Measurements from ENCODE around the gene SLC35E3. TPM values are rescaled to one million over a fixed set of nuclear protein-coding genes. Genes with fewer than 3 reads are reported as not detected.
"Not testable (repeated sequence)": the region's sequence is repeated elsewhere in the genome, so short reads cannot be mapped to it uniquely, and the experiment has no call there.

The SLC35E3 gene
- total RNA-seq, 1 donor from 2014 or later, result 2.0 TPM

DNA sequence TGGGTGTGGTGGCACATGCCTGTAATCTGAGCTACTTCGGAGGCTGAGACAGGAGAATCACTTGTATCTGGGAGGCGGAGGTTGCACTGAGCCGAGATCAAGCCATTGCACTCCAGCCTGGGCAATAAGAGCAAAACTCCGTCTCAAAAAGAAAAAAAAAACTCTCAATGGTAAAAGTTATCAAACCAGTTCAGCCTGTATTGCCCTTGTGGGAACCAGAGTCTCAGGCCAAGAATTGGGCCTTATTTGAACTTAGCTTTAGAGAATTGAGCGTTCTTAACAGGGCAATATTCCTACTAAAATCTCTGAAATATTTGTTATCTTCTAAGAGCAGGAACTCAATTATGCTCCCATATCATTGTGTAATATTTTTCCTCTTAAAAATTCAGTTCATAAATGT, 54.3 kb downstream of the SLC35E3 start:
- Histone ChIP-seq H3K4me1 (no peaks in the 10 kb centered on the region), H3K27ac (no peak overlapping the region), H3K4me3 (no peak overlapping the region), H3K27me3 (no peaks in the 10 kb centered on the region), H3K9me3 (no peaks in the 10 kb centered on the region), H3K36me3 (no peaks in the 10 kb centered on the region)
- no peak for TF ChIP-seq CTCF (IDR thresholded peaks at IDR 0.05)
- intact Hi-C loops (cut with DNase I), result loop anchor here (10.0 kb wide), 1 partner anchor 1535 kb away; the partner anchor contains the start of gene CAND1
- DNase-seq (ENCODE audit: low spot score in 2 of 2), result no peak

- H3K4me1 ChIP-seq; DNase-seq (ENCODE audit: low spot score in 2 of 2); H3K27ac ChIP-seq; H3K27me3 ChIP-seq; H3K9me3 ChIP-seq; H3K36me3 ChIP-seq; H3K4me3 ChIP-seq: not testable (repeated sequence)
- intact Hi-C loops (cut with DNase I), result loop anchor here (10.0 kb wide), 1 partner anchor 1536 kb away; the partner anchor contains the start of gene CAND1
These were observed 55.1 kb downstream of the SLC35E3 start for GRCh38 chr12:68801124-68801523.

GRCh38 chr12:68802372-68802745, 56.4 kb downstream of the SLC35E3 start:
- H3K9me3 ChIP-seq; H3K27ac ChIP-seq; H3K4me1 ChIP-seq; DNase-seq (ENCODE audit: low spot score in 2 of 2); H3K4me3 ChIP-seq; H3K27me3 ChIP-seq; H3K36me3 ChIP-seq: not testable (repeated sequence)
- intact Hi-C loops (cut with DNase I), result loop anchor here (10.0 kb wide), 1 partner anchor 1538 kb away; the partner anchor contains the start of gene CAND1

DNA sequence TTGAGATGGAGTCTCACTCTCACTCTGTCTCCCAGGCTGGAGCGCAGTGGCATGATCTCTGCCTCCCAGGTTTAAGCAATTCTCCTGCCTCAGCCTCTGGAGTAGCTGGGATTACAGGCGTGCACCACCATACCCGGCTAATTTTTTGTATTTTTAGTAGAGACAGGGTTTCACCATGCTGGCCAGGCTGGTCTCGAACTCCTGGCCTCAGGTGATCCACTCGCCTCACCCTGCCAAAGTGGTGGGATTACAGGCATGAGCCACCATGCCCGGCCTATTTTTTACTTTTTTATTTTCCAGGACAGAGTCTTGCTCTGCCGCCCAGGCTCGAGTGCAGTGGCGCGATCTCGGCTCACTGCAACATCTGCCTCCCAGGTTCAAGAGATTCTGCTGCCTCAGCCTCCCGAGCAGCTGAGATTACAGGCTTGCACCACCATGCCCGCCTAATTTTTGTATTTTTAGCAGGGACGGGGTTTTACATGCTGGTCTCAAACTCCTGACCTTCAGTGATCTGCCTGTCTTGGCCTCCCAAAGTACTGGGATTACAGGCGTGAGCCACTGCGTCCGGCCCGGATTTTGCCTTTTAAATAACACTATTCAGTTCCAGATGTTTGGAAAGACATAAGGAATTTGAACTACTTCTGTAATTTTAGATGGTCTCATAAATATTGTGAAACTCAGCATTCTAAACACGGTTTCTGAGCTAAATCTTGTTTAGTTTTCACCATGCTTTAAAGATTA, 57.1 kb downstream of the SLC35E3 start:
- H3K27ac ChIP-seq; H3K4me1 ChIP-seq; DNase-seq (ENCODE audit: low spot score in 2 of 2); H3K4me3 ChIP-seq; H3K9me3 ChIP-seq; H3K36me3 ChIP-seq; H3K27me3 ChIP-seq: not testable (repeated sequence)
- intact Hi-C loops (cut with DNase I), result loop anchor here (10.0 kb wide), 1 partner anchor 1538 kb away; the partner anchor contains the start of gene CAND1

DNA sequence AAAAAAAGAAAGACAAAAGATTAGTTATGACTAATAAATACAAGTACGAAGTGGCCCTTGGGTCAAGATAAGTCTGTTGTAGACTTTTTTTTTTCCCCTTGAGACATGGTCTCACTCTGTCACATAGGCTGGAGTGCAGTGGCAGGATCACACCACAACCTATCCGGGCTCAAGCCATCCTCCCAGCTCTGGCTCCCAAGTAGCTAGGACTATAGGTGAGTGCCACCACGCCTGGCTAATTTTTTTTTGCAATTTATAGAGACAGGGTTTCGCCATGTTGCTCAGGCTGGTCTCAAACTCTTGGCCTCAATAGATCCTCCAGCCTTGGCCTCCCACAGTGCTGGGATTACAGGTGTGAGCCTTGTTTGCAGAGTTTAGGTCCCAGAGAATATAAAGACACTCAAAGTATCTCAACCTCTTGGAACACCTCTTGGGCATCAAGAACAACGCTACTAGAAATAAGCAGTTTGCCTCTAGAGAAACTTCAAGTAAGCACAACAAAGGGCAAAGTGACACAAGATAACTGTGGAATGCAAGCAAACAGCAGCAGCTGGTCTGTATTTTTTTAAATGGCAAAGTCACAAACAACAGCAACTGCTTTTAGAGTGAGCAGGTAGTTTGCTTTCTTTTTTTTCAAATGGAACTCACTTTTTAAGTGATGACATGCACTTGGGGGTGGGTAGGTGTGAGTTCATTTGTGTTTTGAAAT, 58.1 kb downstream of the SLC35E3 start:
- Histone ChIP-seq H3K9me3 (no peaks in the 10 kb centered on the region), H3K27ac (no peak overlapping the region), H3K4me3 (no peak overlapping the region), H3K36me3 (no peaks in the 10 kb centered on the region), H3K4me1 (no peaks in the 10 kb centered on the region), H3K27me3 (no peaks in the 10 kb centered on the region)
- no peak for DNase-seq (ENCODE audit: low spot score in 2 of 2)
- intact Hi-C loops (cut with DNase I), result loop anchor here (10.0 kb wide), 1 partner anchor 1539 kb away; the partner anchor contains the start of gene CAND1
- no peak for TF ChIP-seq CTCF (IDR thresholded peaks at IDR 0.05)

DNA sequence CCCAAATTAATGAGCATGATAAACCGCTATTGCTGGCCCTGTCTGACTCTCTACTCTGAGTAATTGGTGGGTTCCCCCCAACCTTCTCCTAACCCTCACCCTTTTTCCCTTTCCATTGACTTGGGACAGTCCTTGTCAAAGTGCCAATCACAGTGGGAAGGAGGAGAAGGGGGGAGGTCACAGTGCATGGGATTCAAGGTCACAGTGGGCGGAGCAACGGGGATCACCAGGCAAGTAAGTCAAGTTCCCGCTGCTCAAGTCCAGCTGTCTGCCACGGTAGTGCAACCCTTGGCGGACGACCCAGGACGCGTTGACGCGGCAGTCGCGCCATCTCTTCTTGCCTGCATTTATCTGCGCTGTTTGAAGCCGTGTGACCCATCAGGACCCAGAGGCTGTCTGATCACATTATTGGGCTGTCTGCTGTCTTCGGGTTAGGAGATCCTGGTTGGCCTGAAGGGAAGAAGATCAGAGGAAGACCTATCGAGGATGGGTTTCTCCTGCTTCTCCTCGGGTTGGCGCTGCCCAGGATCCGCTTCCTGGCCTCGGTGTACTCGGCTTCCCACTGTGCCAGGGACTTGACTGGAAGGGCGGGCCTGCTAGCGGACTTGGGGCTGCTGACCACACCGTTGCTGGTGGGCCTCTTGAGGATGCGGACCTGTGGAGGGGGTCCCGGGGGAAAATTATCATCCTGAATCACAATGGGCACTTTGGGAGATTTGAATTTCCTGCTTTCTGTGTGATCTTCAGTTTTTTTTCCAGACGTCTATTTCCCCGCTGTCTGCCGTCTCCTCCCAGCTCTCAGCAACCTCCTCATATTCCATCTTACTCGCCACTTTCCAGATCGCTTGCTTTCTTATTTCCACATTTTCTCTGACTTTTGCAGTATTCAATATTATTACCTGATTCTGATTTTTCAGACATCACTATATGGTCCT, 58.9 kb downstream of the SLC35E3 start:
- Histone ChIP-seq H3K4me3 (no peak overlapping the region), H3K27me3 (no peaks in the 10 kb centered on the region), H3K4me1 (no peaks in the 10 kb centered on the region), H3K27ac (no peak overlapping the region), H3K36me3 (peaks cover 4 to 5% of the 10 kb centered on the region in 2 donors), H3K9me3 (no peaks in the 10 kb centered on the region)
- intact Hi-C loops (cut with DNase I), result loop anchor here (5.0 to 10.0 kb wide), 2 partner anchors 118 to 1540 kb away; partner anchors contain the start of genes CAND1 and NUP107
- no peak for DNase-seq (ENCODE audit: low spot score in 2 of 2)
- TF ChIP-seq CTCF (IDR thresholded peaks at IDR 0.05), result no peak
